ENCODE data around the gene NELFE. TPM values are rescaled to one million over a fixed set of nuclear protein-coding genes. Genes with fewer than 3 reads are reported as not detected.
"Not testable (repeated sequence)": the region's sequence is repeated elsewhere in the genome, so short reads cannot be mapped to it uniquely, and the experiment has no call there.

The NELFE gene
- polyA plus RNA-seq, 3 donors = 95.7 to 107 (median 95.8) TPM

DNA sequence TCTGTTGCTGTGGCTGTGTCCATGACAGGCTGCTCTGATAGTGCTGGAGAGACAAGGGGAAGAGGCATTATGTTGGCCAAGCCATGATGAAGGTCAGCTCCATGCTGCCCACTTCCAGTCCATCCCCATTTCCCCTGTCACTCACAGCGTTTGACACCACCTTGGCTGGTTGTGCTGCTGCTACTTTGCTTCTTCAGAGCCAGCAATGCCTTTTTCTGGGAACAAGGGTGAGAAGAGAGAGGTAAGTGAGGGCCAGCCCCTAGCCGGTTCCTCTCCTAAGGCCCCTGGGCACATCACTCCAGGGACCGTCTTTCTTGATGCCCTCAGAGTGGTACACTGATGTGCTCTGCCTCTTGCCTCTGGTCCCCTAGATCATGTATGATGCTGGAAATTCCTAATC is 2.0 kb downstream of the NELFE start:
- DNase-seq = no peak

DNA sequence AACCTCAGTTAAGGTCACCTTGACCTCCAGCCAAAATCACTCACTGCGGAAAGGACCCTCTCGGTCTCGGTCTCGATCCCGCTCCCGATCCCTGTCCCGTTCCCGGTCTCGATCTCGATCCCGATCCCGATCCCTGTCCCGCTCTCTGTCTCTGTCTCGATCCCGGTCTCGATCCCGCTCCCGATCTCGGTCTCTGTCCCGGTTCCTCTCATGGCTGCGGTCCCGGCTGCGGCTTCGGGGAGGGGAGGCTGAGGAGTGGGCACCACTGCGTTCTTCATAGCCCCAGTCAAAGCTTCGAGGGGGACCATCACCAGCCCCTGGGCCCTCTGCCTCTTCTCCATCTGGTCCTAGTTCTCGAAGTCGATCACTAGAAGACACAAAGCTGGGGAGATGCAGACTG is 4.3 kb downstream of the NELFE start:
- DNase-seq = no peak

DNA sequence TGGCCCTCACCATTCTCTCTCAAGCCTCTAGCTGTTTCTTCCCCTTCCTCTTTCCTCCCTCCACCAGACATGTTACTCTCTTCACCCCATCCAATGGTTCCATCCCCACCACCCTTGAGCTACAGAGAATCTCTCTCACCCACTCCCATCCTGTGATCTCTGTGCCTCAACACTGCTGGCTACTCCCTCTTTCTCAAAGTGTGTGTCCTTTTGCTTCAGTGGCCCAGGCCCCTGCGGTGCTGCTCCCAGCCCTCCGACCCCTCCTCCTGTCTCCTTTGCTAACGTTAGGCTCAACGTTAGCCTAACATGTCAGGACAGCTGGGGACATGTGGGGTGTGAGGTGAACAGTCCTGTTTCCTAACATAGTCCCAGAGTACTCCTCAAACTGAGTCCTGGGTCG is 5.9 kb downstream of the NELFE start:
- DNase-seq = no peak

DNA sequence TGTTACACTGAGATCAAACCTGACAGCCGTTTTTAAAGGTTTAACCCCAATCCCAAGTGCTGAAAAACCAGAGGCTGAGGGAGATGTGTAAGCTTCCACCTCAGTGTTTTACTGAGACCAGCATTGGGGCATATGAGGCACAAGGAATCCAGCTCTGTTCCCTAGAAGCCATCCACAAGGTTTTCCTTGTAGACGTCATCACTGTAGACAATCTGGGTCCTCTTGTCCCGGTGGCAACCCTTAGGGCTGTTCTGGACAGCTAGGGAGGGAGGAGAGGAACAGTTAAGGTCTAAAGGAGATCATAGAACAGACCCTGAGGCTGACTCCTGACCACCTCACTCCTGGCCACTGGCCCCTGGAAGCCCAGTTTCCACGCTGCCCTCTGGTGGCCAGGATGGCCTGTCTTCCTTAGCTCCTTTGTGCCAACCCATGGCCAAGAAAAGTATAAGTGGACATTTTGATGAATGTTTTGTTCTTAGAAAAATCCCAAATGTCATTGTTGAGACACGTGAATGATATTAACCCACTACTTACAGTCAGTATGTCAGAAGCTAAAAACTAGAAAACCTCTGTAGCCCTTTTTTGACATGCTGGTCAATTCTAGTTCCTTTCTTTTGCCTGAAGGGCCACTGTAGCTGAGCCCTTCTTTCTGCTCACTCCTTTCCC is 6.5 kb downstream of the NELFE start:
- DNase-seq = peak; percentile 51

DNA sequence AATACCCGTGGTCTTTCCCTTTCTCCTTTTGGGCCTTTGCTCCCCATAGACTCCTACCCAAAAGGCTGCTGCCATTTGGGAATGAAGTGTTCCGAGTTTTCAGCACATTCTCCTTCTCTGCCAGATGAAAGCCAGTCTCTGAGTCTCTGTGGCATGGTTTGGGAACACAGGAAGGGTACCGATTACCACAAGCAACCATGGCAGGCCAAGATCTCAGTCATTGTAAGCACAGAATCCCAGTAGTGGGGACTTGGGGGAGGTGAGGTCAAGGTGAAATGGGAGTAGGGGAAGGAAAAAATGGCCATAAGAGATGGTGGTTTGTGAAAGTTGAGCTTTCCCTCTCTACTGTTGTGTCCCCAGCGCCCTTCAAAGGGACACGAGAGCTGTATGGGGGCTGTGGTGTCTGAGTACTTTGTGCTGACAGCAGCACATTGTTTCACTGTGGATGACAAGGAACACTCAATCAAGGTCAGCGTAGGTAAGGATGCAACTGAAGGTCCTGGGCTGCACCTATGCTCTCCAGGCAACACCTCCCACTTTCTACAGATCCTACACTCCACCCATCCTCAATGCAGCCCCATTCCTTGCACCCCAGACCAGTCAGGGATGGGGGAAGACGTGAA is 8.7 kb downstream of the NELFE start:
- DNase-seq = no peak

DNA sequence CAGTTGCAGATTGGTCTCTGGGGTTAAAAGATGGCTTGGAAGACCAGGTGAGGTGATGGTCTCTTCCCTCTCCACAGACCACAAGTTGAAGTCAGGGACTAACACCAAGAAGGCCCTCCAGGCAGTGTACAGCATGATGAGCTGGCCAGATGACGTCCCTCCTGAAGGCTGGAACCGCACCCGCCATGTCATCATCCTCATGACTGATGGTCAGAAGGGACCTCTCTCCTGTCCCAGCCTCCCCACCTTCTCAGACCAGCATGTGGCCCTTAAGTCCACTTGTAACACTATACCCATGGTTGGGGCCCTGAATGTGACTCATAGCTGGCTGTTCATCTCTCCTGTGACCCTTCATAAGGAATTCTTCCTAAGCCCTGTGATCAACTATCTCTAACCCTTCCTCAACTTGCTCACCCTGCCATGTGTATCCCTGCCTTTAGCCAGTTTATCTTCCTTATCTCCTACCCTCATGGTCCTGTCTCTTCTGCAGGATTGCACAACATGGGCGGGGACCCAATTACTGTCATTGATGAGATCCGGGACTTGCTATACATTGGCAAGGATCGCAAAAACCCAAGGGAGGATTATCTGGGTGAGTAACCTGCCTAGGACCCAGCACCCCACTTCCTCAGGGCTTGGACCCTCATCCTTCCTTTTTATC is 9.9 kb downstream of the NELFE start:
- no peak for DNase-seq

DNA sequence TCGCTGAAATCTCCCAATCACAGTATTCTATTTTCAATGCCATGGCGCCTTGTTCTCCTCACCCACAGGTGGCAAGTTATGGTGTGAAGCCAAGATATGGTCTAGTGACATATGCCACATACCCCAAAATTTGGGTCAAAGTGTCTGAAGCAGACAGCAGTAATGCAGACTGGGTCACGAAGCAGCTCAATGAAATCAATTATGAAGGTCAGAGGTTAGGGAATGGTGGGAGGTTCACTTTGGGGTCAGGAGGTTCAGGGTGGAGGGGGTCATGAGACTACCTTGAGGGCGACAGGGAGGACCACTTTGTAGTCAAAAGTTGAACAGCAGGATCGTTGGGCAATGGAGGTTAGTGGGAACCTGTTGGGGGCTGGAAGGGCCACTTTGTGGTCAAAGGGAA is 10.5 kb downstream of the NELFE start:
- no peak for DNase-seq

DNA sequence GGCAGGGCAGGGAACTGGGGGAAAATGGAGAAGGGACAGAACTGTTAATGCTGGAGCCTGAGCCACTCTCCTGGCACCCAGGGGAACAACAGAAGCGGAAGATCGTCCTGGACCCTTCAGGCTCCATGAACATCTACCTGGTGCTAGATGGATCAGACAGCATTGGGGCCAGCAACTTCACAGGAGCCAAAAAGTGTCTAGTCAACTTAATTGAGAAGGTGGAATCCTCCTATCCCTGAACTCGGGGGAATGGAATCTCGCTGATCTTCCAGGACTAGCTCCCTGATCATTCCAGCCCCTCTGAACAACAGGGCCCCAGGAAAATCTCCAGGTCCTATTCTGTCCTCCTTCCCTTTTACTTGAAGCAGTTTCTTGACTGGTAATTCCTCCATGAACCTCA is 10.9 kb downstream of the NELFE start:
- no peak for DNase-seq

DNA sequence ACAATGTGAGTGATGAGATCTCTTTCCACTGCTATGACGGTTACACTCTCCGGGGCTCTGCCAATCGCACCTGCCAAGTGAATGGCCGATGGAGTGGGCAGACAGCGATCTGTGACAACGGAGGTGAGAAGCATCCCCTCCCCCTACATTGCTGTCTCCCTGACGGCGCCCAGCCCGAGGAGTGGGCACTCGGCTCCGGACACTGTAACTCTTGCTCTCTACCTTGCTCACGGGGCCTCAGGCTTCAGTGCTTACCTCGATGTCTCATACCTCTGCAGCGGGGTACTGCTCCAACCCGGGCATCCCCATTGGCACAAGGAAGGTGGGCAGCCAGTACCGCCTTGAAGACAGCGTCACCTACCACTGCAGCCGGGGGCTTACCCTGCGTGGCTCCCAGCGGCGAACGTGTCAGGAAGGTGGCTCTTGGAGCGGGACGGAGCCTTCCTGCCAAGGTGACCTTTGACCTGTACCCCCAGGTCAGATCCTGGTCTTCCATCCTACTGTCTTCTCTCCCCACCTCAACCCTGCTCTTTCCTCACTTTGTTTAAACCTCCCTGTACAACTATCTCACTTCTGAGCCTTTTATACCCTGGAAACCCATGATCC is 11.6 kb downstream of the NELFE start:
- no peak for DNase-seq

DNA sequence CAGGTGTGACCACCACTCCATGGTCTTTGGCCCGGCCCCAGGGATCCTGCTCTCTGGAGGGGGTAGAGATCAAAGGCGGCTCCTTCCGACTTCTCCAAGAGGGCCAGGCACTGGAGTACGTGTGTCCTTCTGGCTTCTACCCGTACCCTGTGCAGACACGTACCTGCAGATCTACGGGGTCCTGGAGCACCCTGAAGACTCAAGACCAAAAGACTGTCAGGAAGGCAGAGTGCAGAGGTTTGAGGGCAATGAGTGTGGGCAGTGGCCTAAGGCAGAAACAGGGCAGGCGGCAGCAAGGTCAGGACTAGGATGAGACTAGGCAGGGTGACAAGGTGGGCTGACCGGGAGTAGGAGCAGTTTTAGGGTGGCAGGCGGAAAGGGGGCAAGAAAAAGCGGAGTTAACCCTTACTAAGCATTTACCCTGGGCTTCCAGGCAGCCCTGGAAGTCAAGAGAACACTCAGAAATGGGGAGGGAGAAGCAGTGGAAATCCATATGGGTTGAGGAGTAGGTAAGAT is 12.3 kb downstream of the NELFE start:
- DNase-seq = no peak

DNA sequence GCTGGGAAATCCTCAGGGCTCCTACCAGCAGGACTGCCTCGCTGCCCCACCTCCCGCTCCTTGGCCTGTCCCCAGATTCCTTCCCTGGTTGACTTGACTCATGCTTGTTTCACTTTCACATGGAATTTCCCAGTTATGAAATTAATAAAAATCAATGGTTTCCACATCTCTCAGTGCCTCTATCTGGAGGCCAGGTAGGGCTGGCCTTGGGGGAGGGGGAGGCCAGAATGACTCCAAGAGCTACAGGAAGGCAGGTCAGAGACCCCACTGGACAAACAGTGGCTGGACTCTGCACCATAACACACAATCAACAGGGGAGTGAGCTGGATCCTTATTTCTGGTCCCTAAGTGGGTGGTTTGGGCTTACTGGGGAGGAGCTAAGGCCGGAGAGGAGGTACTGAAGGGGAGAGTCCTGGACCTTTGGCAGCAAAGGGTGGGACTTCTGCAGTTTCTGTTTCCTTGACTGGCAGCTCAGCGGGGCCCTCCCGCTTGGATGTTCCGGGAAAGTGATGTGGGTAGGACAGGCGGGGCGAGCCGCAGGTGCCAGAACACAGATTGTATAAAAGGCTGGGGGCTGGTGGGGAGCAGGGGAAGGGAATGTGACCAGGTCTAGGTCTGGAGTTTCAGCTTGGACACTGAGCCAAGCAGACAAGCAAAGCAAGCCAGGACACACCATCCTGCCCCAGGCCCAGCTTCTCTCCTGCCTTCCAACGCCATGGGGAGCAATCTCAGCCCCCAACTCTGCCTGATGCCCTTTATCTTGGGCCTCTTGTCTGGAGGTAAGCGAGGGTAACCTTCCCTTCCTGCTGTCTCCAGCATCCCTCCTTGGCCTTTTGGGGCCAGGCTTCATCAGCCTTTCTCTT is 13.0 kb downstream of the NELFE start, which contains the start of gene CFB:
TSS of gene CFB (plus strand) at position 589 of the 863 bp plus-strand sequence. CDS start at position 716, 127 bp downstream.
- peak; percentile 17 for DNase-seq

DNA sequence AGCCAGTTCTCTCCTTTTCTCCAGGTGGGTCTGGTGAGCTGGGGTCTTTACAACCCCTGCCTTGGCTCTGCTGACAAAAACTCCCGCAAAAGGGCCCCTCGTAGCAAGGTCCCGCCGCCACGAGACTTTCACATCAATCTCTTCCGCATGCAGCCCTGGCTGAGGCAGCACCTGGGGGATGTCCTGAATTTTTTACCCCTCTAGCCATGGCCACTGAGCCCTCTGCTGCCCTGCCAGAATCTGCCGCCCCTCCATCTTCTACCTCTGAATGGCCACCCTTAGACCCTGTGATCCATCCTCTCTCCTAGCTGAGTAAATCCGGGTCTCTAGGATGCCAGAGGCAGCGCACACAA is 13.6 kb downstream of the NELFE start:
- no peak for DNase-seq

DNA sequence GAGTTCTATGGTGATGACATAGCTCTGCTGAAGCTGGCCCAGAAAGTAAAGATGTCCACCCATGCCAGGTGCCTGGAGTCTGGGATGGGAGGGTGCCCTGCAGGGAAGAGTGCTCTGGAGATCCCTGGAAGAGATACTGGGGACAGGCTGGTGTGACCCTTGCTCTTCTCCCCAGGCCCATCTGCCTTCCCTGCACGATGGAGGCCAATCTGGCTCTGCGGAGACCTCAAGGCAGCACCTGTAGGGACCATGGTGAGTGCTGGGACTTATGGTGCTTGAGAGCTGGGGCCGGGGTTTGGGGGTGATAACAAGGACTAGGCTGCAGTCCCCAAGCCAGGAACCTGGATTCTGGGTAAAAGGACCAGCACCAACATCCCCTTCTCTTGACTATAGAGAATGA is 15.0 kb downstream of the NELFE start:
- no peak for DNase-seq

DNA sequence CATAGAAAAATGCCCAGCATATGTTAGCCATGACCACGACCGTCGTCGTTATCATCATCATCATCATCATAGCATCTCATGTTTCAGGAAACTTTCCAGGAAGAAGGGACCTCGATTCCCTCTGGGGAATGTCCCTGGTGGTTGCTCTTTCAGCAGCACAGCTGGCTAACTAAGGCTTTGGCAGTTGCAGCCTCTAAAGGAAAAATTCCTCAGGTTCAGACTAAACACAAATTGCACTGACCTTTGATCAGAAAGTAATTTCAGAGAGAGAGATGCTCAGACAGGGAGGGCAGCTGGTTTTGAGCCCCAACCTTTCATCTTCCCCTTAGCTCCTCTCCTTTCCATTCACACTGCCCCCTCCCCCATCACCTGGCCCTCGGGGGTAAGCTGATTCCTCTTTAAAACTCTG is 18.5 kb downstream of the NELFE start:
- DNase-seq = no peak

DNA sequence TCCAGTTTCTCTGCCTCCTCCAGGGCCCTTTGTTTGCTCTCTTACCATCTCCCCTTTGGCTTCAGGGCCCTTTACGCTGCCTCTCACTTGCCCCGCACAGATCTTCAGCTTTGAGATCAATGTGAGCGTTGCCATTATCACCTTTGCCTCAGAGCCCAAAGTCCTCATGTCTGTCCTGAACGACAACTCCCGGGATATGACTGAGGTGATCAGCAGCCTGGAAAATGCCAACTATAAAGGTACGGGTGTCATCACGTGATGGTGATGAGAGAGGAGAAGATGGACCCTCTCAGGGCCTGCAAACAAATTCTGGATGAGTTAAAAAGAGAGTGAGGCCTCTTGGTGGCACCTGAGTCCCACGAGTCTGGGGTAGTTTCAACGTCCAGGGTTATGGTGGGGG is 22.9 kb downstream of the NELFE start:
- no peak for DNase-seq

DNA sequence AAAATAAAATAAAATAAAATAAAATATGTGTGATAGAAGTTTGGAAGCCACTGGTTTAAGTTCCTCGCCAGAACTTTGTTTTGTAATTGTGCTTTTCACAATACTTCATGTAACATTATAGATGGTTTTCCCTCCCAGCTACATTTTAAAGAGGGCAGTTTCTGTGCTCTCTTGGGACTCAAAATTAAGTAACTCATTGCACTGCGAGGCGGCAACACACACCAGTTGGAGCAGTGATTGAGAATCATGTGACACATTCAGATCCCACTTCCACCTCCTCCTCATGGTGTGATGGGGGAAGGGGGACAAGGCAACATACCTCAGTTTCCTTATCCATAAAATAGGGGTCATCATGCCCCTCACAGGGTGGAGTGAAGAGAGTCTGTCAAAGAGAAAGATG is 23.8 kb downstream of the NELFE start:
- DNase-seq = no peak

DNA sequence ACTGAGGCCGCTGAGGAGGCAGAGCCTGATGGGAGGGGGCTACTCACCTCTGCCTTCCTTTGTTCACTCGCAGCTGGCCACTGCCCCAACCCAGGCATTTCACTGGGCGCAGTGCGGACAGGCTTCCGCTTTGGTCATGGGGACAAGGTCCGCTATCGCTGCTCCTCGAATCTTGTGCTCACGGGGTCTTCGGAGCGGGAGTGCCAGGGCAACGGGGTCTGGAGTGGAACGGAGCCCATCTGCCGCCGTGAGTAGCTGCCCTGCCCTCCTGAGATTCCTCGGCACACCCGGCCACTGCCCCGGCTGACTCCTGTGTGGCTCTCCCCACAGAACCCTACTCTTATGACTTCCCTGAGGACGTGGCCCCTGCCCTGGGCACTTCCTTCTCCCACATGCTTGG is 25.2 kb downstream of the NELFE start:
- DNase-seq = no peak

DNA sequence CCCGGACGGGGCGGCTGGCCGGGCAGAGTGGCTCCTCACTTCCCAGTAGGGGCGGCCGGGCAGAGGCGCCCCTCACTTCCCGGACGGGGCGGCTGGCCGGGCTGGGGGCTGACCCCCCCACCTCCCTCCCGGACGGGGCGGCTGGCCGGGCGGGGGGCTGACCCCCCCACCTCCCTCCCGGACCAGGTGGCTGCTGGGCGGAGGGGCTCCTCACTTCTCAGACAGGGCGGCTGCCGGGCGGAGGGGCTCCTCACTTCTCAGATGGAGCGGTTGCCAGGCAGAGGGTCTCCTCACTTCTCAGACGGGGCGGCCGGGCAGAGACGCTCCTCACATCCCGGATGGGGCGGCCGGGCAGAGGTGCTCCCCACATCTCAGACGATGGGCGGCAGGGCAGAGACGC is 26.6 kb downstream of the NELFE start:
- DNase-seq = not testable (repeated sequence)

DNA sequence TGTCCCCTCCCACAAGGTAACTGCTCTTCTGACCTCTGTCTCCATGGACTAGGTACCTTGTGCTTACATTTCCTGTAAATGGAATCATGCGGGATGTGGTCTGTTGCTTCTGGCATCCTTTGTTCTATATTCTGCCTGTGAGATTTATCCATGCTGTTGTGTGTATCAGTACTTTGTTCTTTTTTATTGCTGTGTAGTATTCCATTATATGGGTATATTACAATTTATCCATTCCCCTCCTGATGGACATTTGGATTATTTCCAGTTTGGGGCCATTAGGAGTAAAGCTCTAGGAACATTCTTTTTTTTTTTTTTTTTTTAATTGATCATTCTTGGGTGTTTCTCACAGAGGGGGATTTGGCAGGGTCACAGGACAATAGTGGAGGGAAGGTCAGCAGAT is 27.8 kb downstream of the NELFE start:
- DNase-seq = no peak

DNA sequence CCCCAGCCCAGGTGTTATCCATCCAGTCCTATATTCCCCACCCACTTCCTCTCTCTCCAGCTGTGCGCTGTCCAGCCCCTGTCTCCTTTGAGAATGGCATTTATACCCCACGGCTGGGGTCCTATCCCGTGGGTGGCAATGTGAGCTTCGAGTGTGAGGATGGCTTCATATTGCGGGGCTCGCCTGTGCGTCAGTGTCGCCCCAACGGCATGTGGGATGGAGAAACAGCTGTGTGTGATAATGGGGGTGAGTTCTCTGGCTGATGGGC is 30.2 kb downstream of the NELFE start:
- no peak for DNase-seq

DNA sequence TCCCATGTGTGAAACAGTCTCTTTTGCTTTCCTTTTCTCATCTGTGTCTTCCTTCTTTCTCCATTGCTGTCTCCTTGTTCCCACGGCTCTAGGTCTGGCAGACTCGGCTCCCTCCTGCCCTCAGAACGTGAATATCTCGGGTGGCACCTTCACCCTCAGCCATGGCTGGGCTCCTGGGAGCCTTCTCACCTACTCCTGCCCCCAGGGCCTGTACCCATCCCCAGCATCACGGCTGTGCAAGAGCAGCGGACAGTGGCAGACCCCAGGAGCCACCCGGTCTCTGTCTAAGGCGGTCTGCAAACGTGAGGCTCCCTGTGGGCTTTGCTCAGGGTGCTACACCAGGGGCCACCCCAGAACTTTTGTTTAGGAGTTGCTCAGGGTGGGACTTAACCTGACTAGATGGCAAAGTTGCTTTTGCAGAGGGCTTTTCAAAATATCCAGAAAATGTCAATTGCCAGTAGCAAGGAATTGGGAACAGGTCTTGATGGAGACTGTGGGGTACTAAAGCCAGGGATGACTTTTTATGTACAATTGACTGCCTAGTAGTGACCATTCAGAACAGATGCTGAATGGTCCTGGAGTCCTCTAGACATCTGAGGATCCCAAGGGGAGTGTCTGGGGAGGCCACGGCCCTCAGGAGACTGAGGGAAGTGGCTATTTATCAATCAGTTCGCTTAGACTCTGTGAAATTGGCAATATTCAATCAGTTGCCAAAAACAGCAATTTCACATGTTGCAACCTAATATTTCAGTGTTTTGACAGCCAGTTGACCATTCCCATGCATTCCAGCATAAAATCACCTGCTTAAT is 30.7 kb downstream of the NELFE start:
- DNase-seq = no peak

Measured in renal pelvis (tissue), 4 donors.